H1 (cell line): Measurements from ENCODE around the gene RICTOR. TPM values are rescaled to one million over a fixed set of nuclear protein-coding genes. Genes with fewer than 3 reads are reported as not detected.

ENCODE experiments used
- CTCF ChIA-PET: fragments of 300-600 bp; sonication (Branson Sonifier 250); formaldehyde crosslinking; loops from one replicate; lab custom pipeline; 2021; ENCODE audit not compliant: partially characterized antibody; lab: Charles Lee
- POLR2A ChIA-PET: fragments of 300-600 bp; sonication (Branson Sonifier 250); formaldehyde crosslinking; loops from one replicate; lab custom pipeline; 2021; ENCODE audit warnings: inconsistent platforms; ENCODE audit not compliant: partially characterized antibody; lab: Charles Lee
- DNase-seq, 2 experiments: peaks; one replicate each; pipeline versions ENCODE4 v3.0.0 to v3.0.0-alpha.2; 2010 to 2022; ENCODE audit warnings: low spot score in 2 of 2, low read depth in 1 of 2, mixed read lengths in 1 of 2
- FAIRE-seq: peaks from 2 replicates; lab custom pipeline; 2011; peaks lifted over from hg19 to GRCh38; lab: Jason Lieb, UNC
- H2AFZ ChIP-seq: 2 replicates; pipeline ENCODE4 v1.8.1; 2012; ENCODE audit warnings: low read length, inconsistent platforms
- H2AK5ac ChIP-seq: 2 replicates; pipeline ENCODE4 v1.6.1; 2013; ENCODE audit warnings: low read depth, low read length
- H2BK120ac ChIP-seq: replicated peaks from 2 replicates; pipeline ENCODE3; 2013; ENCODE audit warnings: low read depth, low read length, inconsistent platforms
- H2BK12ac ChIP-seq: 2 replicates; pipeline ENCODE4 v1.6.1; 2013; ENCODE audit warnings: low read depth, low read length
- H2BK15ac ChIP-seq: 2 replicates; pipeline ENCODE4 v1.6.1; 2013; ENCODE audit warnings: low read length
- H2BK20ac ChIP-seq: 2 replicates; pipeline ENCODE4 v1.6.1; 2013; ENCODE audit warnings: low read length
- H2BK5ac ChIP-seq: 2 replicates; pipeline ENCODE4 v1.6.1; 2013; ENCODE audit warnings: low read depth, low read length
- H3K14ac ChIP-seq: 2 replicates; pipeline ENCODE4 v1.6.1; 2013; ENCODE audit warnings: inconsistent platforms; ENCODE audit not compliant: insufficient read length
- H3K18ac ChIP-seq: 2 replicates; pipeline ENCODE4 v1.6.1; 2013; ENCODE audit warnings: low read length; ENCODE audit errors: extremely low read depth
- H3K23ac ChIP-seq: 2 replicates; pipeline ENCODE4 v1.6.1; 2013; ENCODE audit warnings: inconsistent platforms; ENCODE audit not compliant: insufficient read length
- H3K23me2 ChIP-seq: 2 replicates; pipeline ENCODE4 v1.6.1; 2013; ENCODE audit warnings: low read depth, low read length
- H3K27ac ChIP-seq: 2 replicates; pipeline ENCODE4 v1.6.1; 2011; ENCODE audit warnings: low read depth, low read length, inconsistent platforms
- H3K27me3 ChIP-seq, 4 experiments: replicated peaks in 1 of 4; 1 replicate in 1 of 4; 2 replicates in 3 of 4; pipeline versions ENCODE4 v1.6.1 to v1.8.1; 2011 to 2013; ENCODE audit warnings: low read length in 3 of 4, mild to moderate bottlenecking in 3 of 4, inconsistent platforms in 2 of 4, mixed read lengths in 2 of 4, moderate library complexity in 1 of 4; ENCODE audit not compliant: control insufficient read depth in 3 of 4, insufficient read depth in 3 of 4; ENCODE audit errors: extremely low read depth in 1 of 4
- H3K36me3 ChIP-seq, 4 experiments: 2 replicates each; pipeline versions ENCODE4 v1.6.1 to v1.8.1; 2011 to 2013; ENCODE audit warnings: mild to moderate bottlenecking in 4 of 4, low read length in 3 of 4, moderate library complexity in 2 of 4, control low read depth in 1 of 4, inconsistent platforms in 1 of 4; ENCODE audit not compliant: insufficient read depth in 4 of 4, control insufficient read depth in 2 of 4
- H3K4ac ChIP-seq: replicated peaks from 2 replicates; pipeline ENCODE3; 2013; ENCODE audit warnings: low read length, low read depth, mixed read lengths, inconsistent platforms; ENCODE audit not compliant: insufficient read length
- H3K4me1 ChIP-seq, 4 experiments: replicated peaks in 1 of 4; 1 replicate in 1 of 4; 2 replicates in 3 of 4; pipeline versions ENCODE4 v1.6.1 to v1.8.1; 2011 to 2013; ENCODE audit warnings: low read length in 3 of 4, inconsistent platforms in 2 of 4, mixed read lengths in 1 of 4; ENCODE audit not compliant: insufficient read depth in 4 of 4, control insufficient read depth in 3 of 4
- H3K4me2 ChIP-seq, 2 experiments: 2 replicates each; pipeline versions ENCODE4 v1.6.1 to v1.8.1; 2011 to 2013; ENCODE audit warnings: low read depth in 2 of 2, low read length in 2 of 2, control low read depth in 1 of 2, inconsistent platforms in 1 of 2, mild to moderate bottlenecking in 1 of 2; ENCODE audit not compliant: insufficient read depth in 1 of 2
- H3K4me3 ChIP-seq, 4 experiments: fragments of 200-600, 300-600 bp in 1 of 4; sonication (generic), shearing (Covaris generic), sonication (Bioruptor Twin) in 1 of 4; 2 replicates each; pipeline versions ENCODE4 v1.5.1 to v1.8.1; 2011 to 2016; ENCODE audit warnings: low read length in 4 of 4, low read depth in 3 of 4, control low read depth in 2 of 4, inconsistent platforms in 2 of 4, mild to moderate bottlenecking in 2 of 4, mixed read lengths in 1 of 4, moderate library complexity in 1 of 4; ENCODE audit not compliant: insufficient read depth in 2 of 4; ENCODE audit errors: extremely low read depth in 1 of 4
- H3K56ac ChIP-seq: replicated peaks from 2 replicates; pipeline ENCODE3; 2013; ENCODE audit warnings: low read depth, mild to moderate bottlenecking, mixed read lengths, low read length, inconsistent platforms; ENCODE audit not compliant: insufficient read length
- H3K79me1 ChIP-seq: 2 replicates; pipeline ENCODE4 v1.6.1; 2013; ENCODE audit warnings: low read depth, low read length, control low read depth
- H3K79me2 ChIP-seq, 2 experiments: 2 replicates each; pipeline versions ENCODE4 v1.6.1 to v1.8.1; 2012 to 2013; ENCODE audit warnings: low read length in 2 of 2, mild to moderate bottlenecking in 2 of 2, inconsistent platforms in 1 of 2; ENCODE audit not compliant: insufficient read depth in 2 of 2, control insufficient read depth in 1 of 2
- H3K9ac ChIP-seq, 4 experiments: replicated peaks in 1 of 4; 1 replicate in 1 of 4; 2 replicates in 3 of 4; pipeline versions ENCODE4 v1.6.1 to v1.8.1; 2011 to 2013; ENCODE audit warnings: low read depth in 3 of 4, low read length in 3 of 4, control low read depth in 2 of 4, mild to moderate bottlenecking in 2 of 4, moderate library complexity in 2 of 4, inconsistent platforms in 1 of 4; ENCODE audit errors: extremely low read depth in 1 of 4
- H3K9me3 ChIP-seq, 2 experiments: 2 replicates each; pipeline versions ENCODE4 v1.6.1 to v1.8.1; 2012 to 2013; ENCODE audit warnings: mild to moderate bottlenecking in 2 of 2, moderate library complexity in 2 of 2, control low read depth in 1 of 2, inconsistent platforms in 1 of 2, low read depth in 1 of 2, low read length in 1 of 2, mixed read lengths in 1 of 2; ENCODE audit not compliant: insufficient read depth in 2 of 2
- H4K20me1 ChIP-seq, 2 experiments: replicated peaks in 1 of 2; 2 replicates each; pipeline versions ENCODE3 to v1.8.1; 2011 to 2013; ENCODE audit warnings: inconsistent platforms in 2 of 2, low read length in 2 of 2, mild to moderate bottlenecking in 1 of 2; ENCODE audit not compliant: insufficient read depth in 2 of 2, control insufficient read depth in 1 of 2
- H4K5ac ChIP-seq: 2 replicates; pipeline ENCODE4 v1.6.1; 2013; ENCODE audit warnings: low read length, low read depth, mixed read lengths, inconsistent platforms; ENCODE audit not compliant: insufficient read length
- H4K8ac ChIP-seq: 2 replicates; pipeline ENCODE4 v1.8.0; 2013; ENCODE audit warnings: mild to moderate bottlenecking, moderate library complexity, low read length, inconsistent platforms; ENCODE audit not compliant: insufficient read depth; ENCODE audit errors: extremely low read depth
- H4K91ac ChIP-seq: replicated peaks from 2 replicates; pipeline ENCODE3; 2013; ENCODE audit warnings: low read length, mixed read lengths, inconsistent platforms; ENCODE audit not compliant: insufficient read length
- ATF3 ChIP-seq: IDR thresholded peaks from 2 replicates; pipeline ENCODE4 v1.6.1; 2011; ENCODE audit warnings: low read depth, mild to moderate bottlenecking, low read length; ENCODE audit not compliant: insufficient read depth
- CHD1 ChIP-seq: IDR thresholded peaks from 2 replicates; pipeline ENCODE4 v1.6.1; 2012; ENCODE audit warnings: low read depth, low read length, improper control_type of control experiment
- EP300 ChIP-seq, 2 experiments: IDR thresholded peaks; 1 replicate in 1 of 2; 2 replicates in 1 of 2; pipeline ENCODE4 v1.6.1; 2011 to 2012; ENCODE audit warnings: low read depth in 2 of 2, low read length in 2 of 2, mild to moderate bottlenecking in 2 of 2, borderline replicate concordance in 1 of 2, inconsistent platforms in 1 of 2, moderate library complexity in 1 of 2
- JUN ChIP-seq: IDR thresholded peaks from 2 replicates; pipeline ENCODE4 v1.6.1; 2011; ENCODE audit warnings: low read depth, mild to moderate bottlenecking, improper control_type of control experiment, low read length
- NANOG ChIP-seq: IDR thresholded peaks from 2 replicates; pipeline ENCODE4 v1.6.1; 2011; ENCODE audit warnings: low read length, low read depth, mild to moderate bottlenecking, inconsistent platforms; ENCODE audit not compliant: insufficient read depth, poor library complexity, severe bottlenecking
- PHF8 ChIP-seq: fragments of 200-600 bp; sonication (generic); conservative IDR thresholded peaks from 2 replicates; pipeline ENCODE4 v1.7.1; 2012; ENCODE audit warnings: low read depth, mild to moderate bottlenecking, inconsistent platforms, low read length, moderate library complexity
- POLR2AphosphoS5 ChIP-seq: IDR thresholded peaks from 2 replicates; pipeline ENCODE4 v1.6.1; 2011; ENCODE audit warnings: low read depth, low read length
- RNF2 ChIP-seq: fragments of 200-900, 300-1000 bp; sonication (generic); IDR thresholded peaks from 2 replicates; pipeline ENCODE4 v1.7.1; 2016; ENCODE audit warnings: borderline replicate concordance, low read depth, mild to moderate bottlenecking, antibody characterized with exemption, low read length; ENCODE audit not compliant: poor library complexity, severe bottlenecking; ENCODE audit errors: missing control alignments
- SP1 ChIP-seq: IDR thresholded peaks from 2 replicates; pipeline ENCODE4 v1.6.1; 2011; ENCODE audit warnings: low read depth, low read length
- SP4 ChIP-seq: IDR thresholded peaks from 2 replicates; pipeline ENCODE4 v1.6.1; 2012; ENCODE audit warnings: low read length, inconsistent platforms
- USF2 ChIP-seq: IDR thresholded peaks from 2 replicates; pipeline ENCODE4 v1.6.1; 2011; ENCODE audit warnings: low read length, improper control_type of control experiment
- WGBS, 2 experiments: shearing (Covaris generic) in 1 of 2; methylation state at CpG; one replicate each; pipeline versions ENCODE4 v1.1.6 to v1.1.7; 2013 to 2015; ENCODE audit warnings: low lambda C conversion rate in 2 of 2, mixed read lengths in 2 of 2, inconsistent platforms in 1 of 2, low coverage in 1 of 2, missing lambda C conversion rate in 1 of 2; ENCODE audit not compliant: insufficient replicate concordance in 2 of 2, insufficient coverage in 1 of 2, insufficient read length in 1 of 2; ENCODE audit errors: extremely low coverage in 1 of 2, missing lambda C conversion rate in 1 of 2; 5-methylcytosine and 5-hydroxymethylcytosine counted together
- polyA plus RNA-seq, 7 experiments: library from polyadenylated mRNA; depleted of rRNA in 3 of 7; stranded (reverse) in 5 of 7; unstranded in 2 of 7; fragments of >200 nt in 5 of 7; fragments of 200-250 nt in 2 of 7; gene quantifications; 1 replicate in 5 of 7; 2 replicates in 1 of 7; 4 replicates in 1 of 7; pipeline versions ENCODE4 v1.2.1 to v1.2.3, GENCODE V29; 2011 to 2013; ENCODE audit warnings: missing spikeins in 2 of 7, mixed read lengths in 2 of 7
- total RNA-seq: library from RNA; stranded (reverse); fragmentation: NEBNext Ultra II Directional; extraction: Animal tissue kit (Norgen Biotek cat#: 25700); gene quantifications from 2 replicates; pipeline ENCODE4 v1.2.1, GENCODE V29; 2021

Gene RICTOR
- total and polyA plus RNA-seq, 2 of the 8 experiments (the other 6 are each of a cell fraction or from before 2014, with no cell fraction given) = 4.3 to 26.6 TPM

- Histone ChIP-seq H3K9me3 (no peaks in the 10 kb centered on the region), H2BK15ac (no peak overlapping the region), H3K27me3 (no peaks in the 10 kb centered on the region), H3K18ac (no peak overlapping the region), H3K56ac (no peak overlapping the region), H2AFZ (no peak overlapping the region), H3K4ac (no peak overlapping the region), H4K20me1 (peaks cover 0 to 1% of the 10 kb centered on the region in 2 experiments), H3K36me3 (no peaks in the 10 kb centered on the region; a peak in 2 of 8 replicates), H3K23me2 (no peaks in the 10 kb centered on the region), H2BK5ac (no peak overlapping the region), H2BK120ac (no peak overlapping the region), H3K23ac (no peak overlapping the region), H4K91ac (no peak overlapping the region), H3K4me3 (no peak overlapping the region), H4K8ac (no peak overlapping the region), H3K9ac (no peak overlapping the region), H3K14ac (no peak overlapping the region), H3K4me1 (no peaks in the 10 kb centered on the region), H2BK12ac (no peak overlapping the region), H2BK20ac (no peak overlapping the region), H3K79me2 (no peaks in the 10 kb centered on the region), H3K79me1 (no peaks in the 10 kb centered on the region), H3K4me2 (no peak overlapping the region), H2AK5ac (no peak overlapping the region), H3K27ac (no peak overlapping the region), H4K5ac (no peak overlapping the region)
- ChIA-PET CTCF (interaction anchor here (0.7 to 2.8 kb wide), 3 partner anchors 75 to 285 kb away, joined by 3 to 8 read pairs (median 3); no protein-coding TSS in a partner anchor), POLR2A (interaction anchor here (0.9 kb wide), 1 partner anchor 8 kb away, joined by 4 read pairs; no protein-coding TSS in a partner anchor)
- FAIRE-seq (no peak), DNase-seq (no peak)
- 92% methylated on average over 2 of the region's 2 CpGs; no CpG with 5 or more reads in 1 of the 2 experiments for WGBS, 2 experiments
- no peak for TF ChIP-seq POLR2AphosphoS5
- TF ChIP-seq SP4 = no peak
- TF ChIP-seq PHF8 = no peak
- TF ChIP-seq ATF3 = no peak
- no peak for TF ChIP-seq CHD1
- TF ChIP-seq SP1 = no peak
- TF ChIP-seq USF2 = no peak
- no peak for TF ChIP-seq RNF2
- no peak for TF ChIP-seq JUN
- no peak for TF ChIP-seq NANOG
- no peak for TF ChIP-seq EP300 (IDR thresholded peaks at IDR 0.05; ENCODE audit: borderline replicate concordance in 1 of 2, low read depth in 2 of 2, low read length in 2 of 2)
These were observed 76.6 kb downstream of the RICTOR start for GRCh38 chr5:38997591-38997990.
